ENCODE measurements around the gene MYLK4. TPM values are rescaled to one million over a fixed set of nuclear protein-coding genes. Genes with fewer than 3 reads are reported as not detected.

MYLK4 gene
- total RNA-seq, 1 donor from 2014 or later = 0.60 TPM

DNA sequence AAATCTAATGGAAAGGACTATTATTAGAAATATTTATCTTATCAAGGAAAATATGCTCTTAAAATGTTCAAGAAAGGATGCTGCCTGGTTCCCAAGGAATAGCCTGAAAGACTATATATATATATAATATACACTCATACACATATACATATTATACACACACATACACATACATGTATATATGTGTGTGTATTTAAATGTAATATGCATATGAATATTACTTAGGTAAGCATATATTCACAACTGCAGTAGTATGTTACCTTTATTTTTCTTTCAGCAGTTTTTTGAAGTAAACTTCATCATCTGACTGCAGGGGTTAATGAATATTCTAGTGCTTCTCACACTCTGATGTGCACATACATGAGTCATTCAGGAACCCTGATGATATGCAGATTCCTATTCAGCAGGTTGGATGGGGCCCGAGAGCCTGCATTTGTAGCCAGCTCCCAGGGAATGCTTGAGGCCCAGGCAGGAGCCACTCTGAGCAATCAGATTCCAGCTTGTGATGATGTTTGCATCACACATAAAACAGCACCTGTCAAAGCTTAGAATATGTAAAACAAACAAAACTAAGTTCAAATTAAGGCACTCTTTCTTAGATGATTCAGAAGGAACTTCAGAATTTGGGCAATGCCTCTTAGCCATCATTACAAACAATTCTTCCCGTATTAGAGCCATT lies 16.1 kb downstream of the MYLK4 start:
- peaks cover 3% of the 10 kb centered on the region for H3K27me3 Mint-ChIP-seq
- no peak overlapping the region for H3K27ac Mint-ChIP-seq
- peaks cover 4% of the 10 kb centered on the region for H3K4me1 Mint-ChIP-seq (ENCODE audit: low read depth)
- H3K36me3 Mint-ChIP-seq (ENCODE audit: insufficient read depth) = no peaks in the 10 kb centered on the region
- no peaks in the 10 kb centered on the region for H3K9me3 Mint-ChIP-seq (ENCODE audit: low read depth)
- no peak for TF ChIP-seq CTCF (IDR thresholded peaks at IDR 0.05; ENCODE audit: unreplicated experiment)
- H3K4me3 Mint-ChIP-seq (ENCODE audit: low read depth) = no peak overlapping the region
- DNase-seq (ENCODE audit: low spot score, unreplicated experiment) = no peak

DNA sequence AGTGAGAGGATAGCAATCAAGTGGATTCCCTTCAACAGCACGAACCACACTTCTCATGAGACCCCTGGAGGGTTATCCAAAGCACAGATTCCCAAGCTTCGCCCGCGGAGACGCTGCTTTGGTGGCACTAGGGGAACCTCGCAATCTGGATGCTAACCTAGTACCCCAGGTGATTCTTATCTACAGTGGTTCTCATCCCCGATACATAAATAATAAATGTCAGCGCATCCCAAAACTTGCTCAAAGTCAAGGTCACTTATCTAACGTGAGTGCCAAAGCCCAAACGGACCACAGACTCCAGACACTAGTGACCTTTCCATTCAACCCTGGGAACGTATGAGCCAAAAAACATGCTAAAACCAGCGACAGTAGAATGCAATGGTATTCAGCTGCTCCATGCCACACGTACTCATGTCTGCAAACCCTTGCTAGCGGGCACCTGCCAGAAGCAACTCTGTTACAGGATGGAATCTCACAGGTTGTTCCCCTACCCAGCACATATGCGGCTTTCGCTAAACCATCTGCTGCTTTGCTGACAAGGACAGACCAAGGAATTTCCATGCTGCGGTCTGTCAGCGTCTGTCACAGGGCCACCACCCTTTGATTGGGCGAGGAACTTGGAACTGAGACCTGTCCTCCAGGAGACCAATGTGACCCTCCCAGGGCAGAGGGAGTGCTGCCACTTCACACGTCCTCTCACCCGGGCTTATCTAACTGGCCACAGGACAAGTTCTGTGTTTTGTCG lies 16.8 kb downstream of the MYLK4 start:
- Mint-ChIP-seq H3K27ac (no peak overlapping the region), H3K27me3 (peaks cover 3% of the 10 kb centered on the region), H3K4me3 (ENCODE audit: low read depth) (no peak overlapping the region), H3K36me3 (ENCODE audit: insufficient read depth) (no peaks in the 10 kb centered on the region), H3K4me1 (ENCODE audit: low read depth) (peaks cover 4% of the 10 kb centered on the region), H3K9me3 (ENCODE audit: low read depth) (no peaks in the 10 kb centered on the region)
- no peak for TF ChIP-seq CTCF (IDR thresholded peaks at IDR 0.05; ENCODE audit: unreplicated experiment)
- no peak for DNase-seq (ENCODE audit: low spot score, unreplicated experiment)

- TF ChIP-seq CTCF (IDR thresholded peaks at IDR 0.05; ENCODE audit: unreplicated experiment) = no peak
- H3K27me3 Mint-ChIP-seq = peaks cover 7% of the 10 kb centered on the region
- H3K9me3 Mint-ChIP-seq (ENCODE audit: low read depth) = no peaks in the 10 kb centered on the region
- peaks cover 4% of the 10 kb centered on the region for H3K4me1 Mint-ChIP-seq (ENCODE audit: low read depth)
- no peak for DNase-seq (ENCODE audit: low spot score, unreplicated experiment)
- no peak overlapping the region for H3K4me3 Mint-ChIP-seq (ENCODE audit: low read depth)
- no peak overlapping the region for H3K27ac Mint-ChIP-seq
- no peaks in the 10 kb centered on the region for H3K36me3 Mint-ChIP-seq (ENCODE audit: insufficient read depth)
These were observed 17.4 kb downstream of the MYLK4 start for GRCh38 chr6:2733324-2733723.

DNA sequence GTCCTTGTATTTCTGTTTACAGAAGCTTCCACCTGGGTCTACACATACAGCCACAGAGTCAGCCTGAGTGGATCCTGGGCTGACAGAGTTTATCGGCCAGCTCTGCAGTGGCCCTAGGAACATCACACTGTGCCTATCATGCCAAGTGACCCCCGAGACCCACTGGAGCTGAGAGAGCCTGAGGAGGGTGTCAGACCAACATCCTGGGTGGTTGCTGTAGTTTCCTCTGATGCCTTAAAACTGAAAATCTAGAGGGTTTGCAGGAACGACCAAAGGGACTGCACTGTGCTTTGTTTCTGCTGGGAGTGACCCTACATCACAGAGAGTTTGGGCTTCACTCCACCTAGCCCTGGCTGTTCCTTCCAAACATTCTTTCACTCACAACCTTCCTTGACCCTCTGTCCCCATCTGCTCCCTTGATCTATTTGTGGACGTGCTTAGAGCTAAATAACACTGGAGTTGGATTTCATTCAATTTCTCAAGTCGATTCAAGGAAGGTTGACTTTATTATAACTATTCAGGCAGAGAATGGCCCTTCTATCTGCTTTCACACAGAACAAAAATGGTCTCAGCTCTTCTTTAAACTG lies 18.1 kb downstream of the MYLK4 start:
- no peak overlapping the region for H3K4me3 Mint-ChIP-seq (ENCODE audit: low read depth)

More for the DNA sequence above, 18.1 kb downstream of the MYLK4 start:
- no peaks in the 10 kb centered on the region for H3K9me3 Mint-ChIP-seq (ENCODE audit: low read depth)
- DNase-seq (ENCODE audit: low spot score, unreplicated experiment) = no peak
- no peaks in the 10 kb centered on the region for H3K36me3 Mint-ChIP-seq (ENCODE audit: insufficient read depth)
- no peak overlapping the region for H3K27ac Mint-ChIP-seq
- H3K4me1 Mint-ChIP-seq (ENCODE audit: low read depth) = peaks cover 4% of the 10 kb centered on the region
- peaks cover 7% of the 10 kb centered on the region for H3K27me3 Mint-ChIP-seq
- no peak for TF ChIP-seq CTCF (IDR thresholded peaks at IDR 0.05; ENCODE audit: unreplicated experiment)
